HCT116 (cell line): ENCODE results near the gene CAPN9. TPM values are rescaled to one million over a fixed set of nuclear protein-coding genes. Genes with fewer than 3 reads are reported as not detected.

Source experiments
- ATAC-seq: fragments of 200-7000 bp; cut with Tn5 transposase; 2 replicates; pipeline ENCODE4 v1.9.1; 2020; ENCODE audit warnings: mild to moderate bottlenecking, moderate library complexity
- BruUV-seq: library from RNA; stranded (reverse); fragments of 400-500 nt; replicated peaks from 2 replicates; lab custom pipeline; 2021; lab: Mats Ljungman, UMichigan
- CTCF ChIA-PET: fragments of 300-600 bp; sonication (Branson Sonifier 250); formaldehyde crosslinking; loops from one replicate; lab custom pipeline; 2021; ENCODE audit warnings: antibody characterized with exemption; lab: Charles Lee
- POLR2A ChIA-PET: fragments of 300-600, 350-600 bp; sonication (Branson Sonifier 250); formaldehyde crosslinking; loops from one replicate; lab custom pipeline; 2021; ENCODE audit warnings: antibody characterized with exemption; lab: Charles Lee
- RAD21 ChIA-PET, 2 experiments: fragments of 300-600 bp; sonication (Branson Sonifier 250); formaldehyde crosslinking; loops; one replicate each; lab custom pipeline; 2023; ENCODE audit warnings: low total read pairs in 2 of 2; ENCODE audit not compliant: uncharacterized antibody in 2 of 2, unreplicated experiment in 2 of 2, low non-redundant PET in 1 of 2; lab: Charles Lee
- DNase-seq: peaks from one replicate; pipeline ENCODE4 v3.0.0-alpha.2; 2010; ENCODE audit warnings: low read depth, low spot score
- H2AFZ ChIP-seq: fragments of 200-600 bp; shearing (Covaris generic), sonication (generic); 2 replicates; pipeline ENCODE4 v1.6.1; 2017; ENCODE audit warnings: low read depth, mixed run types, mixed read lengths, antibody characterized with exemption, low read length; ENCODE audit not compliant: poor library complexity, severe bottlenecking
- H3K27ac ChIP-seq: 2 replicates; pipeline ENCODE4 v1.5.1; 2012; ENCODE audit warnings: low read depth, low read length
- H3K27me3 ChIP-seq: fragments of 200-600 bp; sonication (generic); 2 replicates; pipeline ENCODE4 v1.6.1; 2016; ENCODE audit warnings: mixed run types, low read length, mixed read lengths; ENCODE audit not compliant: insufficient read depth
- H3K36me3 ChIP-seq, 2 experiments: fragments of 200-500 bp in 1 of 2; fragments of 200-600 bp in 1 of 2; sonication (Bioruptor generic) in 1 of 2; sonication (generic) in 1 of 2; 2 replicates each; pipeline versions ENCODE4 v1.5.1 to v1.6.1; 2014 to 2016; ENCODE audit warnings: low read length in 2 of 2, inconsistent platforms in 1 of 2, mixed read lengths in 1 of 2, mixed run types in 1 of 2; ENCODE audit not compliant: insufficient read depth in 2 of 2, control insufficient read depth in 1 of 2
- H3K4me1 ChIP-seq, 2 experiments: fragments of 200-600 bp in 1 of 2; sonication (generic) in 1 of 2; 2 replicates each; pipeline versions ENCODE4 v1.5.1 to v1.6.1; 2012 to 2017; ENCODE audit warnings: low read length in 2 of 2, inconsistent platforms in 1 of 2, mild to moderate bottlenecking in 1 of 2, mixed read lengths in 1 of 2, mixed run types in 1 of 2, moderate library complexity in 1 of 2; ENCODE audit not compliant: insufficient read depth in 2 of 2, control insufficient read depth in 1 of 2
- H3K4me2 ChIP-seq: fragments of 200-600 bp; sonication (generic); 2 replicates; pipeline ENCODE4 v1.6.1; 2017; ENCODE audit warnings: mixed run types, low read length, mixed read lengths
- H3K4me3 ChIP-seq, 2 experiments: fragments of 200-600 bp in 1 of 2; sonication (generic) in 1 of 2; replicated peaks in 1 of 2; 2 replicates each; pipeline ENCODE4 v1.5.1; 2011 to 2016; ENCODE audit warnings: low read length in 2 of 2, control low read depth in 1 of 2, low read depth in 1 of 2, mild to moderate bottlenecking in 1 of 2, mixed read lengths in 1 of 2, mixed run types in 1 of 2
- H3K79me2 ChIP-seq: fragments of 200-600 bp; sonication (generic); 2 replicates; pipeline ENCODE4 v1.6.1; 2017; ENCODE audit warnings: mild to moderate bottlenecking, mixed run types, low read length, moderate library complexity, mixed read lengths; ENCODE audit not compliant: insufficient read depth
- H3K9ac ChIP-seq: fragments of 200-600 bp; sonication (generic); 2 replicates; pipeline ENCODE4 v1.6.1; 2016; ENCODE audit warnings: low read length, mixed read lengths
- H3K9me2 ChIP-seq: fragments of 200-600 bp; sonication (generic), shearing (Covaris generic); 2 replicates; pipeline ENCODE4 v1.6.1; 2017; ENCODE audit warnings: mixed run types, mild to moderate bottlenecking, moderate library complexity; ENCODE audit not compliant: insufficient read depth
- H3K9me3 ChIP-seq, 2 experiments: fragments of 200-500 bp in 1 of 2; fragments of 200-600 bp in 1 of 2; sonication (Bioruptor generic) in 1 of 2; sonication (generic) in 1 of 2; 2 replicates each; pipeline ENCODE4 v1.6.1; 2014 to 2017; ENCODE audit warnings: low read length in 2 of 2, mixed read lengths in 2 of 2, inconsistent platforms in 1 of 2, low read depth in 1 of 2, mild to moderate bottlenecking in 1 of 2, mixed run types in 1 of 2, moderate library complexity in 1 of 2; ENCODE audit not compliant: control insufficient read depth in 1 of 2, insufficient read depth in 1 of 2
- H4K20me1 ChIP-seq: fragments of 200-600 bp; sonication (generic), shearing (Covaris generic); 2 replicates; pipeline ENCODE4 v1.6.1; 2017; ENCODE audit warnings: mixed run types, mild to moderate bottlenecking, moderate library complexity; ENCODE audit not compliant: insufficient read depth
- CEBPB ChIP-seq: IDR thresholded peaks from 2 replicates; pipeline ENCODE4 v1.6.1; 2012; ENCODE audit warnings: low read depth
- EGR1 ChIP-seq: IDR thresholded peaks from 2 replicates; pipeline ENCODE4 v1.6.1; 2012; ENCODE audit warnings: low read depth
- EZH2phosphoT487 ChIP-seq: fragments of 200-600 bp; IDR thresholded peaks from 2 replicates; pipeline ENCODE4 v1.6.1; 2018; ENCODE audit warnings: antibody characterized with exemption, borderline replicate concordance
- FOSL1 ChIP-seq: IDR thresholded peaks from 2 replicates; pipeline ENCODE4 v1.6.1; 2012; ENCODE audit warnings: low read depth
- JUND ChIP-seq: IDR thresholded peaks from 2 replicates; pipeline ENCODE4 v1.6.1; 2012
- POLR2A ChIP-seq: IDR thresholded peaks from 2 replicates; pipeline ENCODE4 v1.7.0; 2011; ENCODE audit warnings: borderline replicate concordance; ENCODE audit not compliant: insufficient read depth, insufficient read length; ENCODE audit errors: extremely low read depth
- POLR2AphosphoS5 ChIP-seq: IDR thresholded peaks from 2 replicates; pipeline ENCODE4 v1.6.1; 2011; ENCODE audit warnings: mild to moderate bottlenecking, low read depth, low read length, moderate library complexity
- SRF ChIP-seq: IDR thresholded peaks from 2 replicates; pipeline ENCODE4 v1.6.1; 2012; ENCODE audit warnings: low read depth
- intact Hi-C: fragments of 100-400 bp; cut with micrococcal nuclease; formaldehyde crosslinking; loops from 2 replicates; pipeline ENCODE4 v1.10.0; 2022
- total RNA-seq: library from RNA; stranded (reverse); gene quantifications from one replicate; pipeline ENCODE4 v1.2.1, GENCODE V29; 2021; ENCODE audit not compliant: unreplicated experiment
- TF ChIP-seq, protein P1 (sequence below): IDR thresholded peaks from 2 replicates; pipeline ENCODE4 v1.6.1; 2011; ENCODE audit warnings: mild to moderate bottlenecking, low read length, moderate library complexity; ENCODE audit not compliant: insufficient replicate concordance; ENCODE audit errors: extremely low read depth

CAPN9 gene
- total RNA-seq, 1 experiment from 2014 or later: not detected

DNA sequence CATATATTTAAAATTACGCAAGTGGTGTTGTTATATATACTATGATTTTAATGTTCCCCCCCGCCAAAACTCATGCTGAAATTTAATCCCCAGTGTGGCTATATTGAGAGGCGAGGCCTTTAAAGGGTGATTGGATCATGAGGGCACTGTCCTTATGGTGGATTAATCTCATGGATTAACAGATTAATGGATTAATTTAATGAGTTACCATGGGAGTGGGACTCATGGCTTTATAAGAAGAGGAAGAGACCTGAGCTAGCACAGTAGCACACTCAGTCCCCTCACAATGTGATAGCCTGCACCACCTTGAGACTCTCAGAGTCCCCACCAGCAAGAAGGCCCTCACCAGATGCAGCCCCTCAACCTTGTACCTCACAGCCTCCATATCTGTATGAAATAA lies 86.3 kb downstream of the CAPN9 start:
- CTCF ChIA-PET: no interaction called here

DNA sequence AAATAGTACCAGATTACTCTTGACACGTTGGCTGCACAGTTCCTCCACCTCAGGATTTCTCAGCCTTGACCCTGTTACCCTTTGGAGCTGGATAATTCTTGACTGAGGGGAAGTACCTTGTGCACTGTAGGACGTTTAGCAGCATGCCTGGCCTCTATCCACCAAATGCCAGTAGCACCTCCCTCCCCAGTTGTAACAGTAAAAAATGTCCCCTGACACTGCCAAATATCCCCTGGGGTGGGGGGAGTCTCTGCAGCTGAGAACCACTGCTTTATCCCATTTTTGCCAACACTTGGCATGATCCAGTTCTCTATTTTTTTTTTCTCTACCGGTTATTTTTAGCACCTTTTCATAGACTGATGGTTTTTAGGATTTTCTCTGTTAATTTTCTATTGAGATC lies 87.1 kb downstream of the CAPN9 start:
- RAD21 ChIA-PET: no interaction called here
- no peak overlapping the region for H3K4me2 ChIP-seq
- H3K36me3 ChIP-seq: peaks cover 0 to 12% of the 10 kb centered on the region in 2 experiments; a peak in 1 of 4 replicates
- intact Hi-C loops: no loop called here
- no peaks in the 10 kb centered on the region for H3K27me3 ChIP-seq
- no TSS peak for BruUV-seq
- TF ChIP-seq JUND: no peak
- TF ChIP-seq EGR1: no peak
- TF ChIP-seq, protein P1, sequence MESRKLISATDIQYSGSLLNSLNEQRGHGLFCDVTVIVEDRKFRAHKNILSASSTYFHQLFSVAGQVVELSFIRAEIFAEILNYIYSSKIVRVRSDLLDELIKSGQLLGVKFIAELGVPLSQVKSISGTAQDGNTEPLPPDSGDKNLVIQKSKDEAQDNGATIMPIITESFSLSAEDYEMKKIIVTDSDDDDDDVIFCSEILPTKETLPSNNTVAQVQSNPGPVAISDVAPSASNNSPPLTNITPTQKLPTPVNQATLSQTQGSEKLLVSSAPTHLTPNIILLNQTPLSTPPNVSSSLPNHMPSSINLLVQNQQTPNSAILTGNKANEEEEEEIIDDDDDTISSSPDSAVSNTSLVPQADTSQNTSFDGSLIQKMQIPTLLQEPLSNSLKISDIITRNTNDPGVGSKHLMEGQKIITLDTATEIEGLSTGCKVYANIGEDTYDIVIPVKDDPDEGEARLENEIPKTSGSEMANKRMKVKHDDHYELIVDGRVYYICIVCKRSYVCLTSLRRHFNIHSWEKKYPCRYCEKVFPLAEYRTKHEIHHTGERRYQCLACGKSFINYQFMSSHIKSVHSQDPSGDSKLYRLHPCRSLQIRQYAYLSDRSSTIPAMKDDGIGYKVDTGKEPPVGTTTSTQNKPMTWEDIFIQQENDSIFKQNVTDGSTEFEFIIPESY: no peak
- TF ChIP-seq EZH2phosphoT487: no peak
- no peak for TF ChIP-seq SRF
- no peak for TF ChIP-seq POLR2AphosphoS5
- CTCF ChIA-PET: no interaction called here
- H2AFZ ChIP-seq: no peak overlapping the region
- no peak for ATAC-seq
- H3K27ac ChIP-seq: no peak overlapping the region
- H3K4me3 ChIP-seq: no peak overlapping the region
- no peaks in the 10 kb centered on the region for H4K20me1 ChIP-seq
- no peaks in the 10 kb centered on the region for H3K4me1 ChIP-seq
- H3K9me2 ChIP-seq: no peaks in the 10 kb centered on the region
- no peak for DNase-seq
- POLR2A ChIA-PET: no interaction called here
- no peak overlapping the region for H3K9ac ChIP-seq
- no peaks in the 10 kb centered on the region for H3K9me3 ChIP-seq
- no peaks in the 10 kb centered on the region for H3K79me2 ChIP-seq

More for the DNA sequence above, 86.3 kb downstream of the CAPN9 start:
- no peak for TF ChIP-seq CEBPB
- TF ChIP-seq FOSL1: no peak
- no peak for TF ChIP-seq POLR2A
- no peak overlapping the region for H3K4me3 ChIP-seq
- no peak overlapping the region for H3K27ac ChIP-seq
- intact Hi-C loops: no loop called here
- no peak for DNase-seq
- no peaks in the 10 kb centered on the region for H3K9me3 ChIP-seq
- no peak overlapping the region for H2AFZ ChIP-seq
- no TSS peak for BruUV-seq
- H3K36me3 ChIP-seq: peaks cover 0 to 7% of the 10 kb centered on the region in 2 experiments; a peak in 1 of 4 replicates
- ATAC-seq: no peak
- ChIA-PET RAD21 (no interaction called here), POLR2A (no interaction called here)
- H3K9me2 ChIP-seq: no peaks in the 10 kb centered on the region
- H3K4me2 ChIP-seq: no peak overlapping the region
- H3K79me2 ChIP-seq: no peaks in the 10 kb centered on the region
- H4K20me1 ChIP-seq: no peaks in the 10 kb centered on the region
- no peaks in the 10 kb centered on the region for H3K27me3 ChIP-seq
- H3K9ac ChIP-seq: no peak overlapping the region
- H3K4me1 ChIP-seq: no peaks in the 10 kb centered on the region
